ENCODE measurements around the gene POU2F1.

DNA sequence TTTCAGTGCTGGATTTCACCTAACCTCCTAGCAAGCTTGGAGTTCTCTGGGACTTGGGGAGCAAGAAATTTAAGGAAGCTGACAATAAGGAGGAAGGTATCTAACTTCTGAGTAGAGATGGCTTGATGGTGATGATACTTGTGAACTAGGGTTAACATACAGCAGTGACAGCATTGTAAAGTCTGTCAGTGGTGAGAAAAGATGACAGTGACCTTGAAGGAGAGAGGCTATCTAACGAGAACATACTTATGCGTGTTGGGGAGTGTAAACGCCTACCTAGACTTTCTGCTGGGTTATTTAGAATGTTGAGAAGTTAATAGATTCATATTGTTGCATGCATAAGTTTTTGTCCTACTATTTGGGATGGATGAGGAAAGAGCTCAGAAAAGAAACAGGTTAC, 16.3 kb downstream of the POU2F1 start:
- no peak for TF ChIP-seq ARNT (IDR thresholded peaks at IDR 0.05)
- TF ChIP-seq FOXK2 (IDR thresholded peaks at IDR 0.05), result no peak
- no peak for TF ChIP-seq LEF1 (IDR thresholded peaks at IDR 0.05; ENCODE audit: borderline replicate concordance)
- TF ChIP-seq ELF4 (IDR thresholded peaks at IDR 0.05), result no peak
- no peak for TF ChIP-seq NFRKB (IDR thresholded peaks at IDR 0.05)
- TF ChIP-seq SP1 (IDR thresholded peaks at IDR 0.05), result no peak
- TF ChIP-seq, protein P1, sequence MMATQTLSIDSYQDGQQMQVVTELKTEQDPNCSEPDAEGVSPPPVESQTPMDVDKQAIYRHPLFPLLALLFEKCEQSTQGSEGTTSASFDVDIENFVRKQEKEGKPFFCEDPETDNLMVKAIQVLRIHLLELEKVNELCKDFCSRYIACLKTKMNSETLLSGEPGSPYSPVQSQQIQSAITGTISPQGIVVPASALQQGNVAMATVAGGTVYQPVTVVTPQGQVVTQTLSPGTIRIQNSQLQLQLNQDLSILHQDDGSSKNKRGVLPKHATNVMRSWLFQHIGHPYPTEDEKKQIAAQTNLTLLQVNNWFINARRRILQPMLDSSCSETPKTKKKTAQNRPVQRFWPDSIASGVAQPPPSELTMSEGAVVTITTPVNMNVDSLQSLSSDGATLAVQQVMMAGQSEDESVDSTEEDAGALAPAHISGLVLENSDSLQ (IDR thresholded peaks at IDR 0.05), result no peak
- no peak for TF ChIP-seq FOXM1 (IDR thresholded peaks at IDR 0.05; ENCODE audit: borderline replicate concordance)
- TF ChIP-seq ZNF384 (IDR thresholded peaks at IDR 0.05), result no peak
- no peak for TF ChIP-seq L3MBTL2 (conservative IDR thresholded peaks at IDR 0.05)
- TF ChIP-seq TARDBP (IDR thresholded peaks at IDR 0.05), result no peak

All from HEK293T (cell line).